GM06990 (cell line): ENCODE results near the gene LRIT1.

ENCODE experiments used
- DNase-seq: peaks from one replicate; pipeline ENCODE4 v3.0.0-alpha.2; 2011; ENCODE audit not compliant: insufficient read length; ENCODE audit errors: extremely low read depth
- H3K27me3 ChIP-seq: replicated peaks from 2 replicates; pipeline ENCODE4 v1.6.0; 2011; ENCODE audit warnings: low read length; ENCODE audit not compliant: control insufficient read depth, insufficient read depth
- H3K36me3 ChIP-seq: 2 replicates; pipeline ENCODE4 v1.5.1; 2011; ENCODE audit warnings: low read length; ENCODE audit not compliant: control insufficient read depth, insufficient read depth
- H3K4me3 ChIP-seq: replicated peaks from 2 replicates; pipeline ENCODE4 v1.5.1; 2011; ENCODE audit warnings: low read depth, mild to moderate bottlenecking, control low read depth, low read length
- CTCF ChIP-seq: IDR thresholded peaks from 2 replicates; pipeline ENCODE4 v1.5.1; 2011; ENCODE audit warnings: low read length, control low read depth, mild to moderate bottlenecking, inconsistent platforms; ENCODE audit not compliant: insufficient read depth, poor library complexity, severe bottlenecking

Gene LRIT1

GRCh38 chr10:84235096-84235495 is 6.2 kb downstream of the LRIT1 start:
- DNase-seq, result no peak
- no peaks in the 10 kb centered on the region for H3K36me3 ChIP-seq
- no peak overlapping the region for H3K4me3 ChIP-seq
- no peak for TF ChIP-seq CTCF
- no peaks in the 10 kb centered on the region; the same call in 1 of the 2 replicates for H3K27me3 ChIP-seq

- TF ChIP-seq CTCF, result no peak
- no peak for DNase-seq
Measured at GRCh38 chr10:84234479-84234878, 6.9 kb downstream of the LRIT1 start.

GRCh38 chr10:84233940-84234339 is 7.4 kb downstream of the LRIT1 start:
- Histone ChIP-seq H3K36me3 (no peaks in the 10 kb centered on the region), H3K27me3 (no peaks in the 10 kb centered on the region; the same call in 1 of the 2 replicates), H3K4me3 (no peak overlapping the region)
- no peak for DNase-seq
- no peak for TF ChIP-seq CTCF

More at GRCh38 chr10:84234479-84234878, 6.9 kb downstream of the LRIT1 start:
- Histone ChIP-seq H3K36me3 (no peaks in the 10 kb centered on the region), H3K4me3 (no peak overlapping the region), H3K27me3 (no peaks in the 10 kb centered on the region; the same call in 1 of the 2 replicates)

- H3K4me3 ChIP-seq, result no peak overlapping the region
- no peaks in the 10 kb centered on the region for H3K36me3 ChIP-seq
- H3K27me3 ChIP-seq, result no peaks in the 10 kb centered on the region; the same call in 1 of the 2 replicates
- no peak for TF ChIP-seq CTCF
- no peak for DNase-seq
Measured at GRCh38 chr10:84232376-84232775, 9.0 kb downstream of the LRIT1 start.

- H3K36me3 ChIP-seq, result no peaks in the 10 kb centered on the region
- no peak for TF ChIP-seq CTCF
- no peaks in the 10 kb centered on the region; the same call in 1 of the 2 replicates for H3K27me3 ChIP-seq
- no peak overlapping the region for H3K4me3 ChIP-seq
- DNase-seq, result no peak
Measured at GRCh38 chr10:84230359-84230758, 11.0 kb downstream of the LRIT1 start.

- TF ChIP-seq CTCF, result no peak
- Histone ChIP-seq H3K4me3 (no peak overlapping the region), H3K27me3 (no peaks in the 10 kb centered on the region; the same call in 1 of the 2 replicates), H3K36me3 (no peaks in the 10 kb centered on the region)
- no peak for DNase-seq
Measured at GRCh38 chr10:84227810-84228209, 13.5 kb downstream of the LRIT1 start.
